WTC11 (cell line): ENCODE results near the gene HFE. TPM values are rescaled to one million over a fixed set of nuclear protein-coding genes. Genes with fewer than 3 reads are reported as not detected.

Experiments used
- ATAC-seq: fragments of 200-7000 bp; cut with Tn5 transposase; 2 replicates; pipeline ENCODE4 v1.10.0; 2021; ENCODE audit warnings: mild to moderate bottlenecking, moderate library complexity
- CTCF ChIA-PET: fragments of 300-600 bp; sonication (Branson Sonifier 250); formaldehyde crosslinking; loops from one replicate; lab custom pipeline; 2021; ENCODE audit warnings: antibody characterized with exemption; lab: Charles Lee
- POLR2A ChIA-PET: fragments of 350-600 bp; sonication (Branson Sonifier 250); formaldehyde crosslinking; loops from one replicate; lab custom pipeline; 2021; ENCODE audit warnings: antibody characterized with exemption; lab: Charles Lee
- DNase-seq: peaks from one replicate; pipeline ENCODE4 v3.0.0; 2021; ENCODE audit warnings: low spot score
- H3K27ac Mint-ChIP-seq: 2 replicates; pipeline ENCODE4 v1.8.0; 2021; ENCODE audit warnings: mixed read lengths
- H3K27me3 Mint-ChIP-seq: 2 replicates; pipeline ENCODE4 v1.8.0; 2021; ENCODE audit warnings: low read depth, mild to moderate bottlenecking, moderate library complexity, mixed read lengths
- H3K36me3 Mint-ChIP-seq: 2 replicates; pipeline ENCODE4 v1.8.0; 2021; ENCODE audit warnings: mixed read lengths
- H3K4me1 Mint-ChIP-seq: 2 replicates; pipeline ENCODE4 v1.8.0; 2022; ENCODE audit warnings: mixed read lengths
- H3K4me3 Mint-ChIP-seq: 2 replicates; pipeline ENCODE4 v1.8.0; 2021; ENCODE audit warnings: mild to moderate bottlenecking, moderate library complexity, mixed read lengths
- H3K9me3 Mint-ChIP-seq: 2 replicates; pipeline ENCODE4 v1.8.0; 2021; ENCODE audit warnings: mixed read lengths
- ATF1 ChIP-seq: sonication (generic); formaldehyde crosslinking; IDR thresholded peaks from 2 replicates; pipeline ENCODE4 v1.8.1; 2023; ENCODE audit warnings: mild to moderate bottlenecking, moderate library complexity, missing genetic modification reagents
- ETV6 ChIP-seq: sonication (generic); formaldehyde crosslinking; IDR thresholded peaks from 2 replicates; pipeline ENCODE4 v1.8.1; 2022; ENCODE audit warnings: mild to moderate bottlenecking, missing genetic modification reagents
- GTF2I ChIP-seq: fragments of 250-450 bp; sonication (Bioruptor Pico); conservative IDR thresholded peaks from 2 replicates; pipeline ENCODE4 v1.4.0; 2021; ENCODE audit warnings: mild to moderate bottlenecking
- NR3C1 ChIP-seq: sonication (generic); formaldehyde crosslinking; conservative IDR thresholded peaks from 2 replicates; pipeline ENCODE4 v1.8.1; 2023; ENCODE audit warnings: low read depth, mild to moderate bottlenecking, missing genetic modification reagents
- OVOL2 ChIP-seq: fragments of 250-450 bp; sonication (Bioruptor Pico); IDR thresholded peaks from 2 replicates; pipeline ENCODE4 v1.9.0; 2021; ENCODE audit warnings: mild to moderate bottlenecking, borderline replicate concordance
- TEAD4 ChIP-seq: sonication (generic); formaldehyde crosslinking; IDR thresholded peaks from 2 replicates; pipeline ENCODE4 v1.8.0; 2022; ENCODE audit warnings: mild to moderate bottlenecking, missing genetic modification reagents
- ZNF232 ChIP-seq: sonication (generic); formaldehyde crosslinking; IDR thresholded peaks from 2 replicates; pipeline ENCODE4 v1.8.0; 2022; ENCODE audit warnings: mild to moderate bottlenecking, missing genetic modification reagents
- ZNF396 ChIP-seq: fragments of 250-450 bp; sonication (Bioruptor Pico); IDR thresholded peaks from 2 replicates; pipeline ENCODE4 v1.8.0; 2021; ENCODE audit warnings: mild to moderate bottlenecking, moderate library complexity, borderline replicate concordance
- ZNF423 ChIP-seq: fragments of 250-450 bp; sonication (Bioruptor Pico); IDR thresholded peaks from 2 replicates; pipeline ENCODE4 v2.1.2; 2022; ENCODE audit warnings: mild to moderate bottlenecking, moderate library complexity
- total RNA-seq: library from RNA; stranded (reverse); gene quantifications from 3 replicates; pipeline ENCODE4 v1.2.3, GENCODE V29; 2021
- TF ChIP-seq, protein P1 (sequence below): fragments of 250-450 bp; sonication (Bioruptor Pico); IDR thresholded peaks from 2 replicates; pipeline ENCODE4 v1.9.0; 2021; ENCODE audit warnings: moderate library complexity, mild to moderate bottlenecking, inconsistent platforms, borderline replicate concordance
- TF ChIP-seq, protein P2 (sequence below): fragments of 250-450 bp; sonication (Bioruptor Pico); IDR thresholded peaks from 2 replicates; pipeline ENCODE4 v1.8.0; 2021; ENCODE audit warnings: mild to moderate bottlenecking
- TF ChIP-seq, protein P3 (sequence below): sonication (generic); formaldehyde crosslinking; IDR thresholded peaks from 2 replicates; pipeline ENCODE4 v1.8.0; 2022; ENCODE audit warnings: mild to moderate bottlenecking, missing genetic modification reagents
- TF ChIP-seq, protein P4 (sequence below): sonication (generic); formaldehyde crosslinking; IDR thresholded peaks from 2 replicates; pipeline ENCODE4 v1.8.1; 2023; ENCODE audit warnings: mild to moderate bottlenecking, moderate library complexity, missing genetic modification reagents
- TF ChIP-seq, protein P5 (sequence below): fragments of 250-450 bp; sonication (Bioruptor Pico); IDR thresholded peaks from 2 replicates; pipeline ENCODE4 v1.9.0; 2021; ENCODE audit warnings: mild to moderate bottlenecking
- TF ChIP-seq, protein P6 (sequence below): fragments of 250-450 bp; sonication (Bioruptor Pico); IDR thresholded peaks from 2 replicates; pipeline ENCODE4 v1.9.0; 2021; ENCODE audit warnings: mild to moderate bottlenecking, borderline replicate concordance
- TF ChIP-seq, protein P7 (sequence below): sonication (generic); formaldehyde crosslinking; IDR thresholded peaks from 2 replicates; pipeline ENCODE4 v1.8.1; 2022; ENCODE audit warnings: low read depth, mild to moderate bottlenecking, moderate library complexity, missing genetic modification reagents, borderline replicate concordance
- TF ChIP-seq, protein P8 (sequence below): sonication (generic); formaldehyde crosslinking; IDR thresholded peaks from 2 replicates; pipeline ENCODE4 v1.8.1; 2022; ENCODE audit warnings: mild to moderate bottlenecking, moderate library complexity, missing genetic modification reagents

The HFE gene
- total RNA-seq, 1 experiment from 2014 or later, result 1.9 TPM

DNA sequence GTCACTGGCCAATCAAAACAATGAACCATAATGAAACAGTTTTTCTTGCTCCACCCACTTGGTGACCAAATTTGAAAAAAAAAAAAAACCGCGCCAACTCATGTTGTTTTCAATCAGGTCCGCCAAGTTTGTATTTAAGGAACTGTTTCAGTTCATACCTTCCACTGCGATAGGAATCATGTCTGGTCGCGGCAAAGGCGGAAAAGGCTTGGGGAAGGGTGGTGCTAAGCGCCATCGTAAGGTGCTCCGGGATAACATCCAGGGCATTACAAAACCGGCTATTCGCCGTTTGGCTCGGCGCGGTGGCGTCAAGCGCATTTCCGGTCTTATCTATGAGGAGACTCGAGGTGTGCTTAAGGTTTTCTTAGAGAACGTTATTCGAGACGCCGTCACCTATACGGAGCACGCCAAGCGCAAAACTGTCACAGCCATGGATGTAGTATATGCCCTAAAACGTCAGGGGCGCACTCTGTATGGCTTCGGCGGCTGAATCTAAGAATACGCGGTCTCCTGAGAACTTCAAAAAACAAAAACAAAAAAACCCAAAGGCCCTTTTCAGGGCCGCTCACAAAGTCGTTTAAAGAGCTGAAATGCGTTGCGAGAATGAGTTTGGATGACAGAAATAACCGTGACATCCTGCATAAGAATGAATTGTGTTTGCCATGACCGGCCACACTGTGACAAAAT, 16.7 kb downstream of the HFE start:
- H3K27ac Mint-ChIP-seq, result peak overlapping the region; percentile 98
- ATAC-seq (peak; percentile 79), DNase-seq (peak; percentile 73)
- peaks cover 23% of the 10 kb centered on the region for H3K4me1 Mint-ChIP-seq
- peaks cover 23% of the 10 kb centered on the region for H3K36me3 Mint-ChIP-seq
- POLR2A ChIA-PET, result interaction anchor here (0.6 to 8.5 kb wide), 67 partner anchors 9 to 1864 kb away, joined by 3 to 225 read pairs (median 6); partner anchors contain the start of gene HFE
- peak overlapping the region; percentile 84 for H3K4me3 Mint-ChIP-seq
- H3K9me3 Mint-ChIP-seq, result peaks cover 30% of the 10 kb centered on the region
- CTCF ChIA-PET, result interaction anchor here (0.6 to 2.8 kb wide), 7 partner anchors 17 to 100 kb away, joined by 3 to 10 read pairs (median 5); partner anchors contain the start of gene HFE
- no peaks in the 10 kb centered on the region for H3K27me3 Mint-ChIP-seq
- TF ChIP-seq ETV6 (CRISPR knock-in tag), result peak; percentile 85
- no peak for TF ChIP-seq TEAD4
- no peak for TF ChIP-seq GTF2I (CRISPR knock-in tag)
- TF ChIP-seq, protein P1, sequence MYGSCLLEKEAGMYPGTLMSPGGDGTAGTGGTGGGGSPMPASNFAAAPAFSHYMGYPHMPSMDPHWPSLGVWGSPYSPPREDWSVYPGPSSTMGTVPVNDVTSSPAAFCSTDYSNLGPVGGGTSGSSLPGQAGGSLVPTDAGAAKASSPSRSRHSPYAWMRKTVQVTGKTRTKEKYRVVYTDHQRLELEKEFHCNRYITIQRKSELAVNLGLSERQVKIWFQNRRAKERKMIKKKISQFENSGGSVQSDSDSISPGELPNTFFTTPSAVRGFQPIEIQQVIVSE (CRISPR knock-in tag), result 0 out of 2 replicates have a peak, but pooled peaks have one; percentile 39
- TF ChIP-seq, protein P2, sequence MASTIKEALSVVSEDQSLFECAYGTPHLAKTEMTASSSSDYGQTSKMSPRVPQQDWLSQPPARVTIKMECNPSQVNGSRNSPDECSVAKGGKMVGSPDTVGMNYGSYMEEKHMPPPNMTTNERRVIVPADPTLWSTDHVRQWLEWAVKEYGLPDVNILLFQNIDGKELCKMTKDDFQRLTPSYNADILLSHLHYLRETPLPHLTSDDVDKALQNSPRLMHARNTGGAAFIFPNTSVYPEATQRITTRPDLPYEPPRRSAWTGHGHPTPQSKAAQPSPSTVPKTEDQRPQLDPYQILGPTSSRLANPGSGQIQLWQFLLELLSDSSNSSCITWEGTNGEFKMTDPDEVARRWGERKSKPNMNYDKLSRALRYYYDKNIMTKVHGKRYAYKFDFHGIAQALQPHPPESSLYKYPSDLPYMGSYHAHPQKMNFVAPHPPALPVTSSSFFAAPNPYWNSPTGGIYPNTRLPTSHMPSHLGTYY (CRISPR knock-in tag), result peak; percentile 81; the same call in 1 of the 2 replicates
- no peak for TF ChIP-seq ZNF396 (CRISPR knock-in tag)
- TF ChIP-seq ZNF232 (CRISPR knock-in tag), result peak; percentile 41; the same call in 1 of the 2 replicates
- TF ChIP-seq ATF1 (CRISPR knock-in tag), result 0 out of 2 replicates have a peak, but pooled peaks have one; percentile 49
- TF ChIP-seq OVOL2 (CRISPR knock-in tag), result no peak
- TF ChIP-seq, protein P3, sequence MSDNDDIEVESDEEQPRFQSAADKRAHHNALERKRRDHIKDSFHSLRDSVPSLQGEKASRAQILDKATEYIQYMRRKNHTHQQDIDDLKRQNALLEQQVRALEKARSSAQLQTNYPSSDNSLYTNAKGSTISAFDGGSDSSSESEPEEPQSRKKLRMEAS (CRISPR knock-in tag), result peak; percentile 58; the same call in 1 of the 2 replicates
- TF ChIP-seq, protein P4, sequence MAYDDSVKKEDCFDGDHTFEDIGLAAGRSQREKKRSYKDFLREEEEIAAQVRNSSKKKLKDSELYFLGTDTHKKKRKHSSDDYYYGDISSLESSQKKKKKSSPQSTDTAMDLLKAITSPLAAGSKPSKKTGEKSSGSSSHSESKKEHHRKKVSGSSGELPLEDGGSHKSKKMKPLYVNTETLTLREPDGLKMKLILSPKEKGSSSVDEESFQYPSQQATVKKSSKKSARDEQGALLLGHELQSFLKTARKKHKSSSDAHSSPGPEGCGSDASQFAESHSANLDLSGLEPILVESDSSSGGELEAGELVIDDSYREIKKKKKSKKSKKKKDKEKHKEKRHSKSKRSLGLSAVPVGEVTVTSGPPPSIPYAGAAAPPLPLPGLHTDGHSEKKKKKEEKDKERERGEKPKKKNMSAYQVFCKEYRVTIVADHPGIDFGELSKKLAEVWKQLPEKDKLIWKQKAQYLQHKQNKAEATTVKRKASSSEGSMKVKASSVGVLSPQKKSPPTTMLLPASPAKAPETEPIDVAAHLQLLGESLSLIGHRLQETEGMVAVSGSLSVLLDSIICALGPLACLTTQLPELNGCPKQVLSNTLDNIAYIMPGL (CRISPR knock-in tag), result peak; percentile 68; the same call in 1 of the 2 replicates
- TF ChIP-seq, protein P5, sequence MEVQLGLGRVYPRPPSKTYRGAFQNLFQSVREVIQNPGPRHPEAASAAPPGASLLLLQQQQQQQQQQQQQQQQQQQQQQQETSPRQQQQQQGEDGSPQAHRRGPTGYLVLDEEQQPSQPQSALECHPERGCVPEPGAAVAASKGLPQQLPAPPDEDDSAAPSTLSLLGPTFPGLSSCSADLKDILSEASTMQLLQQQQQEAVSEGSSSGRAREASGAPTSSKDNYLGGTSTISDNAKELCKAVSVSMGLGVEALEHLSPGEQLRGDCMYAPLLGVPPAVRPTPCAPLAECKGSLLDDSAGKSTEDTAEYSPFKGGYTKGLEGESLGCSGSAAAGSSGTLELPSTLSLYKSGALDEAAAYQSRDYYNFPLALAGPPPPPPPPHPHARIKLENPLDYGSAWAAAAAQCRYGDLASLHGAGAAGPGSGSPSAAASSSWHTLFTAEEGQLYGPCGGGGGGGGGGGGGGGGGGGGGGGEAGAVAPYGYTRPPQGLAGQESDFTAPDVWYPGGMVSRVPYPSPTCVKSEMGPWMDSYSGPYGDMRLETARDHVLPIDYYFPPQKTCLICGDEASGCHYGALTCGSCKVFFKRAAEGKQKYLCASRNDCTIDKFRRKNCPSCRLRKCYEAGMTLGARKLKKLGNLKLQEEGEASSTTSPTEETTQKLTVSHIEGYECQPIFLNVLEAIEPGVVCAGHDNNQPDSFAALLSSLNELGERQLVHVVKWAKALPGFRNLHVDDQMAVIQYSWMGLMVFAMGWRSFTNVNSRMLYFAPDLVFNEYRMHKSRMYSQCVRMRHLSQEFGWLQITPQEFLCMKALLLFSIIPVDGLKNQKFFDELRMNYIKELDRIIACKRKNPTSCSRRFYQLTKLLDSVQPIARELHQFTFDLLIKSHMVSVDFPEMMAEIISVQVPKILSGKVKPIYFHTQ (CRISPR knock-in tag), result peak; percentile 97
- TF ChIP-seq ZNF423, result no peak
- TF ChIP-seq, protein P6, sequence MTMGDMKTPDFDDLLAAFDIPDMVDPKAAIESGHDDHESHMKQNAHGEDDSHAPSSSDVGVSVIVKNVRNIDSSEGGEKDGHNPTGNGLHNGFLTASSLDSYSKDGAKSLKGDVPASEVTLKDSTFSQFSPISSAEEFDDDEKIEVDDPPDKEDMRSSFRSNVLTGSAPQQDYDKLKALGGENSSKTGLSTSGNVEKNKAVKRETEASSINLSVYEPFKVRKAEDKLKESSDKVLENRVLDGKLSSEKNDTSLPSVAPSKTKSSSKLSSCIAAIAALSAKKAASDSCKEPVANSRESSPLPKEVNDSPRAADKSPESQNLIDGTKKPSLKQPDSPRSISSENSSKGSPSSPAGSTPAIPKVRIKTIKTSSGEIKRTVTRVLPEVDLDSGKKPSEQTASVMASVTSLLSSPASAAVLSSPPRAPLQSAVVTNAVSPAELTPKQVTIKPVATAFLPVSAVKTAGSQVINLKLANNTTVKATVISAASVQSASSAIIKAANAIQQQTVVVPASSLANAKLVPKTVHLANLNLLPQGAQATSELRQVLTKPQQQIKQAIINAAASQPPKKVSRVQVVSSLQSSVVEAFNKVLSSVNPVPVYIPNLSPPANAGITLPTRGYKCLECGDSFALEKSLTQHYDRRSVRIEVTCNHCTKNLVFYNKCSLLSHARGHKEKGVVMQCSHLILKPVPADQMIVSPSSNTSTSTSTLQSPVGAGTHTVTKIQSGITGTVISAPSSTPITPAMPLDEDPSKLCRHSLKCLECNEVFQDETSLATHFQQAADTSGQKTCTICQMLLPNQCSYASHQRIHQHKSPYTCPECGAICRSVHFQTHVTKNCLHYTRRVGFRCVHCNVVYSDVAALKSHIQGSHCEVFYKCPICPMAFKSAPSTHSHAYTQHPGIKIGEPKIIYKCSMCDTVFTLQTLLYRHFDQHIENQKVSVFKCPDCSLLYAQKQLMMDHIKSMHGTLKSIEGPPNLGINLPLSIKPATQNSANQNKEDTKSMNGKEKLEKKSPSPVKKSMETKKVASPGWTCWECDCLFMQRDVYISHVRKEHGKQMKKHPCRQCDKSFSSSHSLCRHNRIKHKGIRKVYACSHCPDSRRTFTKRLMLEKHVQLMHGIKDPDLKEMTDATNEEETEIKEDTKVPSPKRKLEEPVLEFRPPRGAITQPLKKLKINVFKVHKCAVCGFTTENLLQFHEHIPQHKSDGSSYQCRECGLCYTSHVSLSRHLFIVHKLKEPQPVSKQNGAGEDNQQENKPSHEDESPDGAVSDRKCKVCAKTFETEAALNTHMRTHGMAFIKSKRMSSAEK (CRISPR knock-in tag), result peak; percentile 93
- TF ChIP-seq NR3C1, result no peak
- TF ChIP-seq, protein P7, sequence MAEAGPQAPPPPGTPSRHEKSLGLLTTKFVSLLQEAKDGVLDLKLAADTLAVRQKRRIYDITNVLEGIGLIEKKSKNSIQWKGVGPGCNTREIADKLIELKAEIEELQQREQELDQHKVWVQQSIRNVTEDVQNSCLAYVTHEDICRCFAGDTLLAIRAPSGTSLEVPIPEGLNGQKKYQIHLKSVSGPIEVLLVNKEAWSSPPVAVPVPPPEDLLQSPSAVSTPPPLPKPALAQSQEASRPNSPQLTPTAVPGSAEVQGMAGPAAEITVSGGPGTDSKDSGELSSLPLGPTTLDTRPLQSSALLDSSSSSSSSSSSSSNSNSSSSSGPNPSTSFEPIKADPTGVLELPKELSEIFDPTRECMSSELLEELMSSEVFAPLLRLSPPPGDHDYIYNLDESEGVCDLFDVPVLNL, result no peak
- TF ChIP-seq, protein P8, sequence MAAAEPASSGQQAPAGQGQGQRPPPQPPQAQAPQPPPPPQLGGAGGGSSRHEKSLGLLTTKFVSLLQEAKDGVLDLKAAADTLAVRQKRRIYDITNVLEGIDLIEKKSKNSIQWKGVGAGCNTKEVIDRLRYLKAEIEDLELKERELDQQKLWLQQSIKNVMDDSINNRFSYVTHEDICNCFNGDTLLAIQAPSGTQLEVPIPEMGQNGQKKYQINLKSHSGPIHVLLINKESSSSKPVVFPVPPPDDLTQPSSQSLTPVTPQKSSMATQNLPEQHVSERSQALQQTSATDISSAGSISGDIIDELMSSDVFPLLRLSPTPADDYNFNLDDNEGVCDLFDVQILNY (CRISPR knock-in tag), result peak; percentile 77
